DND-41 (cell line): ENCODE measurements around the gene RSF1.

Experiments used
- CTCF ChIP-seq: IDR thresholded peaks from 2 replicates; pipeline ENCODE4 v1.5.1; 2012; ENCODE audit warnings: borderline replicate concordance, low read length, moderate library complexity, mild to moderate bottlenecking; ENCODE audit not compliant: poor library complexity, severe bottlenecking; ENCODE audit errors: extremely low read depth
- EZH2 ChIP-seq: IDR thresholded peaks from 3 replicates; pipeline ENCODE4 v1.6.1; 2012; ENCODE audit warnings: borderline replicate concordance, low read depth, mild to moderate bottlenecking, moderate library complexity, low read length, inconsistent platforms; ENCODE audit not compliant: severe bottlenecking

DNA sequence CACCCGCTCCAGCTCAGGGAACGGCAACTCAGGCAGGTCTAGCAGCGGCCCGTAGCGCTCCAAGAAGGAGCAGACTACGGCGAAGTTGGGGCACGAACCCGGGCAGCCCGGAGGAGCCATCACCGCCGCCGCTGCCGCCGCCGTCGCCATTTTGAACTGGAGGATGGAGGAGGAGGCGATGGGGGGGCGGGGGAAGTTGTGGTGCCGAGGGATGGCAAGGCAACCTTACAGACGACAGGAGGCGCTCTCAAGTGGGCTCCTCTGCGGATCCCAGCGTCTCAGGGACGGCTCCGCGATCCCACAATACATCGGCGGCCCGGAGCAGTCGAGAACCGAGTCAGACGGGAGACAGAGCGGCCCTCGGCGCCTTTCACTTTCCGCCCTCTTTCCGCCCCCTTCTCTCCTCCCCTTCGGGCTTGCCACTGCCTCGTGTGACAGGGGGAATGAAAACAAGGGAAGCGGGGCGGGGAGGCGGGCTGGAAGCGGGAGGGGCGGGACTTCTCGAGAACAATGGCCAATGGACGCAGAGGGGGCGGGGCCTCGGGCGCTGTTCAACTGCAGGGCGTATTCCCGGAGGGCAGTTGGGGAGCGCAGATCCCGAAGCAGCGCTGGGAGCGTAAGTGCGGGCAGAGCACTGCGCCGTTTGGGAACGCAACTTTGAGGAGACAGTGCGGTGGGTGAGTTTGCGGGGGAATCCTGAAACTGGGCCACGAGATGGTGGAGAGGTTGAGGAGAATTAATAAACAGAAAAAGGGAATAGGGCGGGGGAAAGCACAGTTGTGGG lies at the start of gene RSF1, which contains the start of gene AAMDC:
- TF ChIP-seq CTCF (peak; percentile 81), EZH2 (no peak)
